SU-DHL-6 (cell line): ENCODE measurements around the gene ASNSD1.

Source experiments
- H2AFZ ChIP-seq: fragments of 200-600 bp; sonication (generic); 2 replicates; pipeline ENCODE4 v1.6.1; 2014; ENCODE audit warnings: low read depth, mild to moderate bottlenecking, moderate library complexity, mixed read lengths, antibody characterized with exemption, low read length; ENCODE audit not compliant: severe bottlenecking
- H3F3A ChIP-seq: fragments of 200-600 bp; shearing (Covaris generic); 2 replicates; pipeline ENCODE4 v1.6.0; 2016; ENCODE audit warnings: antibody characterized with exemption, mild to moderate bottlenecking; ENCODE audit not compliant: insufficient read depth
- H3K27ac ChIP-seq: fragments of 200-600 bp; sonication (generic); 2 replicates; pipeline ENCODE4 v1.5.1; 2016; ENCODE audit warnings: low read depth, mild to moderate bottlenecking, low read length, moderate library complexity, mixed read lengths
- H3K27me3 ChIP-seq: fragments of 200-600 bp; sonication (generic), shearing (Covaris generic); 2 replicates; pipeline ENCODE4 v1.6.0; 2014; ENCODE audit warnings: mild to moderate bottlenecking, low read length
- H3K36me3 ChIP-seq: fragments of 200-600 bp; sonication (generic); 2 replicates; pipeline ENCODE4 v1.6.1; 2014; ENCODE audit warnings: mild to moderate bottlenecking, low read length, mixed read lengths
- H3K4me2 ChIP-seq: fragments of 300-600, 200-600 bp; shearing (Covaris generic), sonication (generic); 2 replicates; pipeline ENCODE4 v1.6.0; 2014; ENCODE audit warnings: low read length, low read depth, mild to moderate bottlenecking; ENCODE audit not compliant: poor library complexity, severe bottlenecking
- H3K4me3 ChIP-seq: fragments of 200-600 bp; sonication (generic); 2 replicates; pipeline ENCODE4 v1.5.1; 2014; ENCODE audit warnings: antibody characterized with exemption, low read length, mild to moderate bottlenecking, mixed read lengths; ENCODE audit not compliant: insufficient read depth, poor library complexity, severe bottlenecking
- H3K79me2 ChIP-seq: fragments of 200-600 bp; sonication (generic); 2 replicates; pipeline ENCODE4 v1.6.1; 2014; ENCODE audit warnings: mild to moderate bottlenecking, low read length, moderate library complexity; ENCODE audit not compliant: insufficient read depth
- H3K9ac ChIP-seq: fragments of 200-600 bp; sonication (generic); 2 replicates; pipeline ENCODE4 v1.7.0; 2014; ENCODE audit warnings: mild to moderate bottlenecking, low read length
- H3K9me2 ChIP-seq: fragments of 200-600 bp; sonication (generic); replicated peaks from 2 replicates; pipeline ENCODE4 v1.6.1; 2014; ENCODE audit warnings: low read length; ENCODE audit not compliant: insufficient read depth
- H3K9me3 ChIP-seq: fragments of 200-600 bp; sonication (generic); 2 replicates; pipeline ENCODE4 v1.6.1; 2014; ENCODE audit warnings: low read length, mixed read lengths; ENCODE audit not compliant: insufficient read depth
- H4K20me1 ChIP-seq: fragments of 200-600 bp; sonication (generic); 2 replicates; pipeline ENCODE4 v1.6.1; 2014; ENCODE audit warnings: low read depth, mild to moderate bottlenecking, antibody characterized with exemption, low read length, moderate library complexity, mixed read lengths
- CTCF ChIP-seq: fragments of 200-600 bp; sonication (generic); IDR thresholded peaks from one replicate; pipeline ENCODE4 v1.5.1; 2017; ENCODE audit warnings: antibody characterized with exemption, mild to moderate bottlenecking, low read length, moderate library complexity; ENCODE audit not compliant: insufficient read depth, poor library complexity, severe bottlenecking
- EZH2phosphoT487 ChIP-seq: fragments of 200-600 bp; sonication (generic), shearing (Covaris generic); conservative IDR thresholded peaks from 2 replicates; pipeline ENCODE4 v1.6.1; 2018; ENCODE audit warnings: mild to moderate bottlenecking, antibody characterized with exemption, low read length, moderate library complexity, mixed read lengths

The ASNSD1 gene

GRCh38 chr2:189669913-189670312 is 8.7 kb downstream of the ASNSD1 start:
- Histone ChIP-seq H3K9me2 (no peaks in the 10 kb centered on the region), H3F3A (peaks cover 33% of the 10 kb centered on the region), H3K4me3 (no peak overlapping the region), H3K27ac (no peak overlapping the region), H3K79me2 (peaks cover 27% of the 10 kb centered on the region), H2AFZ (no peak overlapping the region), H3K27me3 (no peaks in the 10 kb centered on the region), H3K9me3 (no peaks in the 10 kb centered on the region), H3K9ac (no peak overlapping the region), H4K20me1 (0 out of 2 replicates have a peak, but pooled peaks cover 4% of the 10 kb centered on the region), H3K4me2 (no peak overlapping the region), H3K36me3 (peaks cover 47% of the 10 kb centered on the region)
- no peak for TF ChIP-seq CTCF
- TF ChIP-seq EZH2phosphoT487: no peak

GRCh38 chr2:189673661-189674373 is 12.6 kb downstream of the ASNSD1 start:
- peaks cover 29% of the 10 kb centered on the region for H3F3A ChIP-seq
- TF ChIP-seq EZH2phosphoT487: no peak
- H3K27me3 ChIP-seq: no peaks in the 10 kb centered on the region
- H3K9me3 ChIP-seq: no peaks in the 10 kb centered on the region
- H3K79me2 ChIP-seq: peaks cover 4% of the 10 kb centered on the region; the same call in 1 of the 2 replicates
- H2AFZ ChIP-seq: peak overlapping the region; percentile 87
- H3K9me2 ChIP-seq: no peaks in the 10 kb centered on the region
- H3K4me2 ChIP-seq: peak overlapping the region; percentile 67
- peak overlapping the region; percentile 69 for H3K9ac ChIP-seq
- peak overlapping the region; percentile 55; the same call in 1 of the 2 replicates for H3K27ac ChIP-seq
- peak overlapping the region; percentile 50 for H3K4me3 ChIP-seq
- no peaks in the 10 kb centered on the region for H4K20me1 ChIP-seq
- H3K36me3 ChIP-seq: peaks cover 18% of the 10 kb centered on the region

GRCh38 chr2:189674374-189675112 is 13.3 kb downstream of the ASNSD1 start, which contains the start of gene ANKAR:
Gene ANKAR (plus strand): TSS chr2:189674670. CDS start chr2:189676491, 1,821 bp downstream.
- Histone ChIP-seq H3K27ac (peak within 1 kb of the TSS; percentile 55), H3K9ac (peak within 1 kb of the TSS; percentile 69), H3K9me2 (no peaks in the 10 kb centered on the region), H2AFZ (peak within 1 kb of the TSS; percentile 87), H4K20me1 (no peaks in the 10 kb centered on the region), H3K36me3 (peaks cover 11% of the 10 kb centered on the region), H3K4me3 (peak within 1 kb of the TSS; percentile 50), H3K79me2 (no peaks in the 10 kb centered on the region; the same call in 1 of the 2 replicates), H3F3A (peaks cover 29% of the 10 kb centered on the region), H3K9me3 (no peaks in the 10 kb centered on the region), H3K4me2 (peak within 1 kb of the TSS; percentile 67), H3K27me3 (no peaks in the 10 kb centered on the region)
- TF ChIP-seq CTCF (peak; percentile 79), EZH2phosphoT487 (no peak)
